ENCODE measurements around the gene FAM227B.

GRCh38 chr15:49306551-49306950 lies 314.1 kb downstream of the FAM227B start:
- TF ChIP-seq CTCF (conservative IDR thresholded peaks at IDR 0.05; ENCODE audit: low read depth, low read length), result no peak
- no peak for TF ChIP-seq EZH2 (IDR thresholded peaks at IDR 0.05; ENCODE audit: low read length, unreplicated experiment)
- no peak for TF ChIP-seq EZH2phosphoT487 (IDR thresholded peaks at IDR 0.05; ENCODE audit: borderline replicate concordance, low read length)
